ENCODE data around the gene LCMT1. TPM values are rescaled to one million over a fixed set of nuclear protein-coding genes. Genes with fewer than 3 reads are reported as not detected.

The LCMT1 gene
- total RNA-seq, 3 donors from 2014 or later (not counting 1 experiment from before 2014, with no cell fraction given) = 28.8 to 49.5 (median 43.0) TPM

DNA sequence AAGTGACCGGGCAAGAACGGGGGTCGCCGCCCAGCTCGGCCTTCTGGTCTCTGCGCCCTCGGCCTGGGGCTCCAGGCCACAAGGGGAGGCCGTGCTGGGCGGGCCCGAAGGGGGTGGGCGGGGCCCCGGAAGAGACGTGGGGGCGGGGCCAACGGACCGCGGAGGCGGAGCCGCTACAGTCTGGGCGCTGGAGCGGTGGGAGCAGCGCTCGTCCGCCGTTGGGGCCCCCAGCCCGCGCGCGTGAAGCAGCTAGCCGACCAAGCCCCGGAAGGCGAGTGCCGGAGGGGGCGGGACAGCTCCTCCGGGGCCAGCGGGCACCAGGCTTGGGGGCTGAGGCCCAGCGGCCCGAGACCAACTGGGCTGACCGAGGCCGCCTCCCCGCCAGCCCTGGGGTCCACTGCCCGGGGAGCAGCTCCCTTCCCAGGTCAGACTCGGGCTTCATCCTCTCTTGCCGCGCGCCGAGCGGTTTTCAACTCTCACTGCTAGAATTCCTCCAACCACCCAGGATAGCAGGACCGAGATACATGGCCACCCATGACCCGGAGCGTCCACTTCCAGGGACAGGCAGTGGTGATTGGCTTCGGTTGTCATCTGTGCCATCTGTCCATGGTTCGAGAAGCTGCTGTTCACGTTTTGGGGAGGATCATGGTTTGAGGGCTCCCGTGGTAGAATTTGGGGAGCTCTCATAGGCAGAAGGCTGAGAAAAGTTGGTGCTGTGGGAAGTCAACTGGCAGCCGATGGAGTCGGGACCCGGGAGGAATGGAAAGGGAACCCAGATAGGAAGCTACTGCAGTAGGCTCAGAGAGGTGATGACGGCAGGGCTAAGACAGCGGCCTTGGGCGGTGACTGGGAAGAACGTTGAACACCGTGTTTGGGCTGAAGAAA lies 44.6 kb upstream of the LCMT1 start:
- peaks cover 40% of the 10 kb centered on the region for H3K4me1 ChIP-seq (ENCODE audit: control insufficient read depth, insufficient read depth, low read length)
- no peaks in the 10 kb centered on the region for H3K36me3 Mint-ChIP-seq

DNA sequence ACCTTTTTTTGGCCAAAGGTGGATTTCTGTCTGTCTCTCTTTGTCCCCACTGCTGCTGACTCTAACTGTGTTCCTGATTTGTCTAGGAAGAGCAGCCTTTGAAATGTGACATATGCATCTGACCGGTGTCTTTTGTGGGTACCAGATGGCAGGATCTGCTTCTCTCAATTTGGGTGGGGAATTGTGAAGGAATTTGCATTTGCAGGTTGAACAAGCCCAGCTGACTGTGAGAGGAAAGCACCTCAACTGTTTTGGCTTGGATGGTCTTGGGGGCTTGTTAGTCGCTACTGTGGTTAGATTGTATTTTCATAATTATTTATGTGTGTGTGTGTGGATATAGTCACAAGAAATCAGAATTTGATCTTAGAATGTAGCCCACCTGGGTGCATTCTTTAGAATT lies 37.7 kb upstream of the LCMT1 start:
- 72% methylated on average over 2 of the region's 2 CpGs for WGBS (ENCODE audit: insufficient coverage)
- Mint-ChIP-seq H3K27me3 (ENCODE audit: low read depth in 2 of 2) (no peaks in the 10 kb centered on the region), H3K4me1 (peaks cover 4 to 5% of the 10 kb centered on the region in 2 donors), H3K36me3 (no peaks in the 10 kb centered on the region), H3K9me3 (no peaks in the 10 kb centered on the region), H3K4me3 (no peak overlapping the region), H3K27ac (no peak overlapping the region)
- no peak for DNase-seq
- intact Hi-C loops (cut with micrococcal nuclease) = no loop called here
- no peak for ATAC-seq
- H3K4me3 ChIP-seq (ENCODE audit: low read length) = no peak overlapping the region
- H3K4me1 ChIP-seq (ENCODE audit: control insufficient read depth, insufficient read depth, low read length) = no peaks in the 10 kb centered on the region
- TF ChIP-seq, protein P1, sequence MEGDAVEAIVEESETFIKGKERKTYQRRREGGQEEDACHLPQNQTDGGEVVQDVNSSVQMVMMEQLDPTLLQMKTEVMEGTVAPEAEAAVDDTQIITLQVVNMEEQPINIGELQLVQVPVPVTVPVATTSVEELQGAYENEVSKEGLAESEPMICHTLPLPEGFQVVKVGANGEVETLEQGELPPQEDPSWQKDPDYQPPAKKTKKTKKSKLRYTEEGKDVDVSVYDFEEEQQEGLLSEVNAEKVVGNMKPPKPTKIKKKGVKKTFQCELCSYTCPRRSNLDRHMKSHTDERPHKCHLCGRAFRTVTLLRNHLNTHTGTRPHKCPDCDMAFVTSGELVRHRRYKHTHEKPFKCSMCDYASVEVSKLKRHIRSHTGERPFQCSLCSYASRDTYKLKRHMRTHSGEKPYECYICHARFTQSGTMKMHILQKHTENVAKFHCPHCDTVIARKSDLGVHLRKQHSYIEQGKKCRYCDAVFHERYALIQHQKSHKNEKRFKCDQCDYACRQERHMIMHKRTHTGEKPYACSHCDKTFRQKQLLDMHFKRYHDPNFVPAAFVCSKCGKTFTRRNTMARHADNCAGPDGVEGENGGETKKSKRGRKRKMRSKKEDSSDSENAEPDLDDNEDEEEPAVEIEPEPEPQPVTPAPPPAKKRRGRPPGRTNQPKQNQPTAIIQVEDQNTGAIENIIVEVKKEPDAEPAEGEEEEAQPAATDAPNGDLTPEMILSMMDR (IDR thresholded peaks at IDR 0.05) = no peak
- H3K36me3 ChIP-seq (ENCODE audit: control insufficient read depth, insufficient read depth, low read length) = no peaks in the 10 kb centered on the region
- no peaks in the 10 kb centered on the region for H3K27me3 ChIP-seq (ENCODE audit: control insufficient read depth, insufficient read depth, low read length)
- H3K27ac ChIP-seq (ENCODE audit: low read length) = no peak overlapping the region
- no peaks in the 10 kb centered on the region for H3K9me3 ChIP-seq (ENCODE audit: control insufficient read depth, insufficient read depth, low read length)

More for the DNA sequence above, 44.6 kb upstream of the LCMT1 start:
- no peaks in the 10 kb centered on the region for H3K9me3 ChIP-seq (ENCODE audit: control insufficient read depth, insufficient read depth, low read length)
- TF ChIP-seq, protein P1 (IDR thresholded peaks at IDR 0.05) = no peak
- Mint-ChIP-seq H3K9me3 (no peaks in the 10 kb centered on the region), H3K4me1 (peaks cover 28 to 40% of the 10 kb centered on the region in 2 donors), H3K4me3 (peak overlapping the region; percentile 91), H3K27me3 (ENCODE audit: low read depth in 2 of 2) (no peaks in the 10 kb centered on the region), H3K27ac (peak overlapping the region; percentile 75 to 87)
- H3K27me3 ChIP-seq (ENCODE audit: control insufficient read depth, insufficient read depth, low read length) = no peaks in the 10 kb centered on the region
- peak overlapping the region; percentile 90 for H3K4me3 ChIP-seq (ENCODE audit: low read length)
- WGBS (ENCODE audit: insufficient coverage) = under 1% methylated on average over 63 of the region's 63 CpGs
- peak; percentile 98 to 99 (median 98) for ATAC-seq
- no peaks in the 10 kb centered on the region for H3K36me3 ChIP-seq (ENCODE audit: control insufficient read depth, insufficient read depth, low read length)
- DNase-seq = peak; percentile 78 to 92
- intact Hi-C loops (cut with micrococcal nuclease) = loop anchor here (2.0 kb wide), 1 partner anchor 36 kb away; no protein-coding TSS in a partner anchor
- peak overlapping the region; percentile 90 for H3K27ac ChIP-seq (ENCODE audit: low read length)

DNA sequence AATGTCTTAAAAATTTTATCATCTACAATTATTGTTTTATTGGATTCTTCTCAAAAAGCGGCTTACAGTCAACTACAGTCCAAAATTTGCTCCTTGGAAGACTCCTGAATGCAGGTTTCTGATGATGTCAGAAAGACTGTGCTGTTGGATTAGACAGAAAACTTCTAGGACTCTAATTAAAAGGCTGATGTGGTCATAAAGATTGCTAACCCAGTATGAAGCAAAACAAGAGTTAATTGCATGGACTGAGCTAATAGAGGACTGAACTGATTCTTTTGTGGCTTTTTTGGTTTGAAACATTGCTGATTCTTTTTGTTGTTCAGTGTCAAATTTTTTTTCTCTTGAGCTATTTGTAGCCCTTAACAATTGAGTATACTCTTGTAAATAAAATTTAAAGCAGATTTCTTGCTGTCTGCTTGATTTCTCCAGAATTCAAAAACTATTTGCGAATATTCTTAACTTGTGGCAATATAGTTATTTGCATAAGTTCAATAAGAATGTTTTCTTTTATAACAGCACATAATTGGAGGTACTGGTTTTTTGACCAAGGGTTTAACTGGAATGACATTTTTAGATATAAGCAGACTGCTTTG lies 33.1 kb upstream of the LCMT1 start:
- Histone ChIP-seq H3K9me3 (ENCODE audit: control insufficient read depth, insufficient read depth, low read length) (no peaks in the 10 kb centered on the region), H3K4me1 (ENCODE audit: control insufficient read depth, insufficient read depth, low read length) (no peaks in the 10 kb centered on the region), H3K27ac (ENCODE audit: low read length) (no peak overlapping the region), H3K4me3 (ENCODE audit: low read length) (no peak overlapping the region), H3K36me3 (ENCODE audit: control insufficient read depth, insufficient read depth, low read length) (peaks cover 2% of the 10 kb centered on the region), H3K27me3 (ENCODE audit: control insufficient read depth, insufficient read depth, low read length) (no peaks in the 10 kb centered on the region)
- H3K36me3 Mint-ChIP-seq = no peaks in the 10 kb centered on the region
- intact Hi-C loops (cut with micrococcal nuclease) = no loop called here
- H3K4me3 Mint-ChIP-seq = no peak overlapping the region
- no peak for DNase-seq
- H3K9me3 Mint-ChIP-seq = no peaks in the 10 kb centered on the region
- peaks cover 0 to 3% of the 10 kb centered on the region in 2 donors for H3K4me1 Mint-ChIP-seq
- ATAC-seq = no peak
- no peaks in the 10 kb centered on the region for H3K27me3 Mint-ChIP-seq (ENCODE audit: low read depth in 2 of 2)
- TF ChIP-seq, protein P1 (IDR thresholded peaks at IDR 0.05) = no peak
- no peak overlapping the region for H3K27ac Mint-ChIP-seq
- 100% methylated on average over 1 of the region's 2 CpGs for WGBS (ENCODE audit: insufficient coverage)
